Vagina (tissue), 2 donors: Measurements from ENCODE around the gene TVP23A.

Experiments used
- CTCF ChIP-seq, 3 experiments: fragments of 450-650 bp in 2 of 3; fragments of 200-600 bp in 1 of 3; sonication (generic) in 1 of 3; IDR thresholded peaks; one replicate each; pipeline ENCODE4 v1.5.1; 2017 to 2019; ENCODE audit warnings: antibody characterized with exemption in 3 of 3, mild to moderate bottlenecking in 2 of 3, moderate library complexity in 2 of 3
- POLR2A ChIP-seq, 2 donors: fragments of 450-650 bp; IDR thresholded peaks; one replicate each; pipeline ENCODE4 v1.6.1; 2017; ENCODE audit warnings: antibody characterized with exemption in 2 of 2, mild to moderate bottlenecking in 2 of 2, moderate library complexity in 2 of 2
- POLR2AphosphoS5 ChIP-seq, 2 donors: sonication (generic); formaldehyde crosslinking; IDR thresholded peaks; one replicate each; pipeline ENCODE4 v1.9.0; 2017; ENCODE audit warnings: antibody characterized with exemption in 2 of 2, mild to moderate bottlenecking in 2 of 2, low read depth in 1 of 2; ENCODE audit not compliant: insufficient read depth in 1 of 2

- TF ChIP-seq CTCF (IDR thresholded peaks at IDR 0.05): no peak
- no peak for TF ChIP-seq POLR2A (IDR thresholded peaks at IDR 0.05)
- TF ChIP-seq POLR2AphosphoS5 (IDR thresholded peaks at IDR 0.05; ENCODE audit: insufficient read depth in 1 of 2, low read depth in 1 of 2): no peak
Observed at GRCh38 chr16:10846213-10846998, 27.8 kb upstream of the TVP23A start.
